Neural crest cell (in vitro differentiated cells): ENCODE data around the gene TMBIM1. TPM values are rescaled to one million over a fixed set of nuclear protein-coding genes. Genes with fewer than 3 reads are reported as not detected.
A peak's percentile ranks its signal among the peaks of the same experiment; 100 is the strongest.

Source experiments
- DNase-seq: peaks from one replicate; pipeline ENCODE4 v3.0.0; 2021; ENCODE audit warnings: low read depth, mixed read lengths, low spot score
- H3K27ac Mint-ChIP-seq: one replicate; pipeline ENCODE4 v1.8.0; 2021; ENCODE audit warnings: mild to moderate bottlenecking, mixed read lengths; ENCODE audit not compliant: unreplicated experiment
- H3K27me3 Mint-ChIP-seq: 2 replicates; pipeline ENCODE4 v1.8.0; 2021; ENCODE audit warnings: low read depth, mild to moderate bottlenecking, mixed read lengths
- H3K36me3 Mint-ChIP-seq: 2 replicates; pipeline ENCODE4 v1.8.0; 2021; ENCODE audit warnings: low read depth, mild to moderate bottlenecking, mixed read lengths
- H3K4me1 Mint-ChIP-seq: 2 replicates; pipeline ENCODE4 v1.8.0; 2021; ENCODE audit warnings: mixed read lengths
- H3K4me3 Mint-ChIP-seq: one replicate; pipeline ENCODE4 v1.8.0; 2021; ENCODE audit warnings: mild to moderate bottlenecking, mixed read lengths
- H3K9me3 Mint-ChIP-seq: 2 replicates; pipeline ENCODE4 v1.8.0; 2021; ENCODE audit warnings: mixed read lengths
- CTCF ChIP-seq: fragments of 200-600 bp; sonication (generic); conservative IDR thresholded peaks from 2 replicates; pipeline ENCODE4 v1.5.0; 2021; ENCODE audit warnings: antibody characterized with exemption, mild to moderate bottlenecking
- total RNA-seq: library from RNA; stranded (reverse); gene quantifications from 2 replicates; pipeline ENCODE4 v1.2.1, GENCODE V29; 2021

The TMBIM1 gene
- total RNA-seq, 1 donor from 2014 or later = 8.5 TPM

GRCh38 chr2:218234521-218234920 lies 57.8 kb downstream of the TMBIM1 start:
- Mint-ChIP-seq H3K9me3 (no peaks in the 10 kb centered on the region), H3K27me3 (no peaks in the 10 kb centered on the region), H3K4me1 (peaks cover 5% of the 10 kb centered on the region), H3K4me3 (no peak overlapping the region), H3K27ac (no peak overlapping the region), H3K36me3 (peaks cover 22% of the 10 kb centered on the region)
- TF ChIP-seq CTCF = no peak
- no peak for DNase-seq

GRCh38 chr2:218233543-218233942 lies 58.8 kb downstream of the TMBIM1 start:
- peaks cover 18% of the 10 kb centered on the region for H3K36me3 Mint-ChIP-seq
- no peaks in the 10 kb centered on the region for H3K27me3 Mint-ChIP-seq
- DNase-seq = no peak
- no peak overlapping the region for H3K27ac Mint-ChIP-seq
- no peaks in the 10 kb centered on the region for H3K9me3 Mint-ChIP-seq
- H3K4me3 Mint-ChIP-seq = no peak overlapping the region
- no peak for TF ChIP-seq CTCF
- peaks cover 5% of the 10 kb centered on the region for H3K4me1 Mint-ChIP-seq

DNA sequence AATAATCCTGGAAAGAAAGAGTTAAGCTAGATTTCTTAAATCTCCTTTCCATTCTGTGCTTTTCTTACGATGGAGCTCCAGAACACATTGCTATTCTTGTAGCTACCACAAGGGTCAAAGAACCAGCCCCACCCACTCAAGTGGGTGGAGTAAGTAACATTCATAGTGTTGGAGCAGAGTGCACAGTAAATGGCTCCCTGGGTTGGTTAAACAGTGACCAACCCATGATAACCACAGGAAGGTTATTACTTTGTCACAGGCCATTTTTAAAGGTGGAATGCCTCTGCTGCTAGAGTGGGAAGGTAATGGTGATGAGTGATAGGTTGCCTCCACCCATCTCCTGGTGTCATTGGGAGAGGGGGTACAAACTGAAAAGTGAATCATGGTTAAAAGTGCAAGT lies 61.4 kb downstream of the TMBIM1 start:
- Mint-ChIP-seq H3K9me3 (no peaks in the 10 kb centered on the region), H3K27me3 (no peaks in the 10 kb centered on the region), H3K4me1 (peaks cover 5% of the 10 kb centered on the region), H3K27ac (no peak overlapping the region), H3K4me3 (no peak overlapping the region), H3K36me3 (peaks cover 18% of the 10 kb centered on the region)
- no peak for DNase-seq
- TF ChIP-seq CTCF = peak; percentile 54

DNA sequence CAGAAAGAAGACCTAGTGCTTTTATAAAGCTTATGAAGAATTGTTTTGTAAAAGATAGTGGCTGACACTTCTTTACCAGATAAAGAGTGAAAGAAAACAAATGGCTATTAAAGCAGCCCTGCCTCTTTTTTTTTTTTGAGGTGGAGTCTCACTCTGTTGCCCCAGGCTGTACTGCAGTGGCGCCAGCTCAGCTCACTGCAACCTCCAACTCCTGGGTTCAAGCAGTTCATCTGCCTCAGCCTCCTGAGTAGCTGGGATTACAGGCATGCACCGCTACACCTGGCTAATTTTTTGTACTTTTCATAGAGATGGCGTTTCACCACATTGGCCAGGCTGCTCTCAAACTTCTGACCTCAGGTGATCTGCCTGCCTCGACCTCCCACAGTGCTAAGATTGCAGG lies 62.5 kb downstream of the TMBIM1 start:
- no peak for DNase-seq
- Mint-ChIP-seq H3K27me3 (no peaks in the 10 kb centered on the region), H3K4me3 (no peak overlapping the region), H3K27ac (no peak overlapping the region), H3K4me1 (peaks cover 5% of the 10 kb centered on the region), H3K36me3 (peaks cover 18% of the 10 kb centered on the region), H3K9me3 (no peaks in the 10 kb centered on the region)
- no peak for TF ChIP-seq CTCF

DNA sequence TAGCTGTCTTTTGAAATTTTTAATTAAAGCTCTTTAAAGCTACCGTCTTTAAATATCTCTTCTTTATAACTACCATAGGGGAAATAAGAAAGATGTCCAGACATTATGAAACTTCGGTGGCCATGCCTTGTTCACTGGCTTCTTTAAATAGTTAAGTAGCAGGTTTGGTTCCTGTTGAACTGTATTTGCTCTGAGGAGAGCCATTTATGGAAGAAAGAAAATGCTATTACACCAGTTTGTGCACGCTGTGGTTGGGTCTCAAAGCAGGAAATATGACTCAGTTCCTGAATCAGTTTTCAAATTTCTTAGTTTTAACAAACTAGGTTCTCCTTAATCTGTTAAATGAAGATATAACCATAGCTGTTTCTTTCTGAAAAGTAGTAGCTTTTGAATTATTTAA lies 63.1 kb downstream of the TMBIM1 start:
- Mint-ChIP-seq H3K27ac (no peak overlapping the region), H3K36me3 (peaks cover 18% of the 10 kb centered on the region), H3K9me3 (no peaks in the 10 kb centered on the region), H3K27me3 (no peaks in the 10 kb centered on the region), H3K4me3 (no peak overlapping the region), H3K4me1 (peaks cover 5% of the 10 kb centered on the region)
- no peak for DNase-seq
- TF ChIP-seq CTCF = no peak
